LNCaP clone FGC (cell line): ENCODE data around the gene HIPK2.

ENCODE experiments used
- DNase-seq: peaks from one replicate; pipeline ENCODE4 v3.0.0-alpha.2; 2011; ENCODE audit warnings: low read depth
- H3K4me3 ChIP-seq: 2 replicates; pipeline ENCODE4 v1.5.1; 2011; ENCODE audit warnings: mild to moderate bottlenecking, low read depth, low read length, control low read depth
- CTCF ChIP-seq: IDR thresholded peaks from 2 replicates; pipeline ENCODE4 v1.5.1; 2012; ENCODE audit warnings: mild to moderate bottlenecking; ENCODE audit not compliant: control insufficient read depth, insufficient read depth; ENCODE audit errors: extremely low read depth

HIPK2 gene

GRCh38 chr7:139634087-139634486, 143.7 kb downstream of the HIPK2 start:
- DNase-seq: no peak
- no peak for TF ChIP-seq CTCF
- H3K4me3 ChIP-seq: no peak overlapping the region

GRCh38 chr7:139631520-139632031, 146.2 kb downstream of the HIPK2 start:
- no peak for DNase-seq
- H3K4me3 ChIP-seq: no peak overlapping the region
- TF ChIP-seq CTCF: no peak

GRCh38 chr7:139630643-139631519, 146.9 kb downstream of the HIPK2 start:
- H3K4me3 ChIP-seq: no peak overlapping the region
- no peak for DNase-seq

GRCh38 chr7:139629392-139630082, 148.3 kb downstream of the HIPK2 start:
- TF ChIP-seq CTCF: no peak
- DNase-seq: no peak

More at GRCh38 chr7:139630643-139631519, 146.9 kb downstream of the HIPK2 start:
- TF ChIP-seq CTCF: no peak

GRCh38 chr7:139627831-139628230, 150.0 kb downstream of the HIPK2 start:
- no peak for DNase-seq
- TF ChIP-seq CTCF: no peak
- H3K4me3 ChIP-seq: no peak overlapping the region

More at GRCh38 chr7:139629392-139630082, 148.3 kb downstream of the HIPK2 start:
- H3K4me3 ChIP-seq: no peak overlapping the region

GRCh38 chr7:139626817-139627216, 151.0 kb downstream of the HIPK2 start:
- no peak for TF ChIP-seq CTCF
- H3K4me3 ChIP-seq: no peak overlapping the region
- DNase-seq: no peak

GRCh38 chr7:139623518-139623917, 154.3 kb downstream of the HIPK2 start:
- TF ChIP-seq CTCF: no peak
- no peak overlapping the region for H3K4me3 ChIP-seq
- no peak for DNase-seq
